Measurements from ENCODE around the gene NFKBIE.
A peak's percentile ranks its signal among the peaks of the same experiment; 100 is the strongest.
"Not testable (repeated sequence)": the region's sequence is repeated elsewhere in the genome, so short reads cannot be mapped to it uniquely, and the experiment has no call there.

NFKBIE gene

DNA sequence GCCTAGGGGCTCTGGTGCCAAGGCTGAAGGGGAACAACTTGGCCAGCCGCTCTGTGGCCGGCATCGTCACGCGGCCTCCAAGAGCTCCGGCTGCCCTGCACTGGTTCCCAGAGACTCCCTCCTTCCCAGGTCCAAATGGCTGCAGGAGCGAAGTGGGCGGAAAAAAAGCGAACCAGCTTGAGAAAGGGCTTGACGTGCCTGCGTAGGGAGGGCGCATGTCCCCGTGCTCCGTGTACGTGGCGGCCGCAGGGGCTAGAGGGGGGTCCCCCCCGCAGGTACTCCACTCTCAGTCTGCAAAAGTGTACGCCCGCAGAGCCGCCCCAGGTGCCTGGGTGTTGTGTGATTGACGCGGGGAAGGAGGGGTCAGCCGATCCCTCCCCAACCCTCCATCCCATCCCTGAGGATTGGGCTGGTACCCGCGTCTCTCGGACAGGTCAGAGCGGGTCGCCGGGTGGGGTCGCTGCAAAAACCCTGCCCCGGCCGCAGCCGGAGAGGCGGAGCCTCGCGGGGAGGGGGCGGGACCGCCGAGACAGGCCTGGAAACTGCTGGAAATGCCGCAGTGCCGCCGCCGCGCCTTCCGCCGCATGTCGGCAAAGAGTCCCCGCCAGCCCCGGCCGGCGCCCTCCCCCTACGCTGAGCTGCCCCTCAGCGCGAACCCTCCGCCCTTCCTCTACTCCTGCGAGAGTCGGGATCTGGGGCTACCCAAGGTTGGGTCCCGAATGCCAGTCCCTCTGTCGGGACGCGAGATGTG is 19.3 kb downstream of the NFKBIE start:
- DNase-seq (ENCODE audit: low read depth) = peak; percentile 59

DNA sequence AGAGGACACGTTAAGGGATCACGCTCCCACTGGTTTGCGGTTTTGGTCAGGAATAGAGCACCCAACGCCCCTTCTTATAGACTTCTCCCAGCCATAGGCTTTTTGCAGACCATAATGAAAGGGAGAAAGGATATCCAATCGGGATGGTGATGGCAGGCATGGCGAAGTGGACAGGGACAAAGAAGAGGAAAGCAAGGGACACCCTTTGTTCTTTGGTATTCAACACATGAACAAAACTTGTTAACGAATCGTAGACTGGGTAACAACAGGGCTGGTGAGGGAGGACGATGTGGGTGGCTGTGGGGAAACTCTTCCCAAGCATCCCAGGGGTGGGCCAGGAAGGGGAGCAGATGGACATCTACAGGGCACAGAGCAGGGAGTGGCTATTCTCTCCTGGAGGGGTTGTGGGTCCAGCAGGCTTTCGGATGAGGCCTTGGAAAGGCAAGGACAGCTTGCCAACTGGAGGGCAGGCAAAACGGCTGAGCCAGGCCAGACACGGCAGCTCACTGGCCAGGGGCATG is 19.9 kb downstream of the NFKBIE start:
- DNase-seq (ENCODE audit: low read depth) = no peak

DNA sequence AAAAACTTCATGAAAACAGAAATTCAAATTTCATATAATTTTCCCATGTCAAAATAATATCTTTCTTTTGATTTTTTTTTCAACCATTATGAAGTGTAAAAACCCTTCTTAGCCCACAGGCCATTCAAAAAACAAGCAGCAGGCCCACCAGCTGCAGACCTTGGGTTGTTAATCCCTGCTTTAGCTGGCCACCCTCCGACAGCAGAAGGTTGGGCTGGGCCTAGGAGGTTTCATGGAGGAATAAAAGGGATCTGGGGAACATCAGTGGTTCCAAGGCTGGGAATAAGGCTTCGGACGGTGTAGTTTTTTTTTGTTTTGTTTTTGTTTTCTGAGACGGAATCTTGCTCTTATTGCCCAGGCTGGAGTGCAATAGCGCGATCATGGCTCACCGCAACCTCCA is 22.0 kb downstream of the NFKBIE start:
- no peak for DNase-seq (ENCODE audit: low read depth)

DNA sequence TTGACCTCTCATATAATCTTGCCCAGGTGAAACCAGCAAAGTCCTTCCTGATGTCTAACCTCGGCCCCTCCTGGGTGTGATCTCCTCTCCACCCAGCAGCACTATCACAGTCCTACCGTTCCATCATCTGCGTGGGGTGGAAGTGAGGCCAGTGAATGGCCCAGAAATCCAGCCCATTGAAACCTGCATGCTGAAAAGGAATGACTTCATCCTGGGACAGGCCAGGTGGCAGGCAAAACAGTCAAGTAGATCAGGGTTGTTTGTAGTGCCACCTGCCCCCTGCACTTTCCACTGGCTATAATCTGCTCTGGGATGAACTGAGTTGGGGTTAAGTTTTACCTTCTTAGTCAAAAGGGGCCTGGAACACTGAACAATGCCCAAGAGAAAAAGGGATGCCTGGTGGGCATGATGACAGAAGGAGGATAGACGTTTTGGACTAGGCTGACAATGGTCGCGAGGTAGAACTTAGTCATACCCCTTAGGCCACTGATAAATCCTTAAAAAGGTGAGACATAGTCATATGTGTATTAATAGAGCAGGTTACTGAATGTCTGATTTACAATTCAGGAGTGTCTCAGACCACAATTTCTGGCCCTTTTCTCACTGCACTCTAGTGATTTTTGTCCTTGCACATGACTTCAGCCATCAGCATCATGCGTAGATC is 26.5 kb downstream of the NFKBIE start:
- DNase-seq (ENCODE audit: low read depth) = no peak

DNA sequence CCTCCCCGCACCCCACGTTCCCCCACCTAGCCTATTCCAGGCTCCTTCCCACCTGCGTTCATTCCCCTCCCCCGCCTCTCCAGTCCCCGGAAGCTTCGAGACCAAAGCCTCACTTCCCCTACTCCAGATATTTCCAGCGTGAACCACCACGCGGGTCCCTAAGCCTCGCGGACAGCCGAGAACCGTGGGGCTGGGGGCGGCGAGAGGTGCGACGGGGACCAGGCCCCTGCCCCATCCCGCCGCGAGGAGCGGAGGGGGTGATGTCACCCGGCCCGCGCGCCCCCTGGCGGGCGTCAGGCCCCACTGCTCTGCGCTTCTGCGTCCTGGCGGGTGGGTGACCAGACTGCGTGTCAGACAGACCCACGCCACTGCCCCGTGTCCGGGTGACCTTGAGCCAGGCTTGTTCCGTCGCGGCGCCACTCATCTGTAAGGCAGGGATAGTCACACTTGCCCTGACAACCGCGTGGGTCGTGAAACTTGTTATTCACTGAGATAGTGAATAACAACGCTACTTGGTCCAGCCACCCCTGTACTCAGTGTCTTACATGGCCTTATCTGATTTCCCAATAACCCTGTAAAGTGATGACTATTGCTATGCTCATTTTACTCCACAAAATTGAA is 27.4 kb downstream of the NFKBIE start:
- peak; percentile 46 for DNase-seq (ENCODE audit: low read depth)

DNA sequence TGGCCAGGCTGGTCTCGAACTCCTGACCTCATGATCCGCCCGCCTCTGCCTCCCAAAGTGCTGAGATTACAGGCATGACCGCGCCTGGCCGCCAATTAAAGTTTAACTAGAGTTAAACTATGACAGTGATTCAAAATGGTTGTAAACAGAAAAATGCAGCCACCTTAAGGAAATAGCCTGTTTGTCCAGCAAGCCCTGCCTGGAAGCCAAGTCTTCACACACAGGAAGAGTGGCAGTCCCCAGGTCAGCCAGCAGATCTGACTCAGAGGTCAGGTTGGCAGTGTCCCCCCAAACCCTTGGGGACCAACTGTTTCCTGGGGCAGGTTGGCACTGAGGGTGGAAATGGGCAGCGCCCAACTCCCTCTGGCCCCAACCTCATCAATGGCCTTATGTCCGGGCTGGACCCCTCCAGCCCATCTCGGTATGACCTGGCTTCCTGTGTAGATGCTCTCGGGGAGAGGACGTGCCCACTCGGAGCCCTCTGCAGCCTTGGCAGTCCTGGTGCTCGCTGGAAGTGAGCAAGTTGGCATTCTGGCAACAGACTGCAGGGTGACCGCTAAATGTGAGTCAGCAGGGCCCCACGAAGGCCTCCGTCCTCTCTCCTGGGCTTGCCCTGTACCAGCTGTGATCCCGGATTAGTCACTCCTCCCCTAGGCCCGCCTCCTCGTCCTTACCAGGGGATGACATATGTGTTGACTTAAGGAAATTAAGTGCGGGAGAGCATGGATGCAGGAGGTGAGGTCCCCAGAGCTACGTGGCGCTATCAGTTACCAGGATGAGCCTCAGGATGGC is 28.1 kb downstream of the NFKBIE start:
- DNase-seq (ENCODE audit: low read depth) = peak; percentile 93

DNA sequence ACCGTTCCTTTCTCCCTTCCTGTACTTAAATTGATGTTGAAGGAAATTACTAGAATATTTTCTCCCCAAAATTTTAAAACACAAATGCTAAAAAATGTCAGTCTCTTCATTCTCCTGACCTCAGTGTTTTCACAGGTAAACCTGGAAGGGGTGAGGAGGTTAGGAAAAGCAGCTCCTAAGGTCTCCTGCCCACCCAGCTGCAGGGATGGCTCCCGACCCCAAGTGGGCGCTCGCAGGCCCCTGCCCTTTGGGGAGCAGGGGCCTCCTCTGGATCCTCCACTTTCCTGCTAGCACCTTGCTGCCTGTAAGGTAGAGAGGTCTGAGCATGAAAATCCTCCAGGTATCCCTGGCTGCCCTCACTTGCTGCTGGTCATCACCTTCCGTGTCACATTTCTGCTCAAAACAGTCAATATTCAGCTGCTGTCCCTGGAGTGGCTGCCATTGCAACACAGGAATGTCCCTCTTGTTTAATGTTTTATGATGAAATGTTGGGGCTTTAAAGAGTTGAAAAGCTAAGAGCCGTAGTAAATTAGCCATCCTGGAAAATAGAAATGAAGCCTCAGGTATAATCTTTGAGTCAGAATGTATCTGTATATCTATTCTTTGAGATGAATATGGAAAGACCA is 29.3 kb downstream of the NFKBIE start:
- no peak for DNase-seq (ENCODE audit: low read depth)

DNA sequence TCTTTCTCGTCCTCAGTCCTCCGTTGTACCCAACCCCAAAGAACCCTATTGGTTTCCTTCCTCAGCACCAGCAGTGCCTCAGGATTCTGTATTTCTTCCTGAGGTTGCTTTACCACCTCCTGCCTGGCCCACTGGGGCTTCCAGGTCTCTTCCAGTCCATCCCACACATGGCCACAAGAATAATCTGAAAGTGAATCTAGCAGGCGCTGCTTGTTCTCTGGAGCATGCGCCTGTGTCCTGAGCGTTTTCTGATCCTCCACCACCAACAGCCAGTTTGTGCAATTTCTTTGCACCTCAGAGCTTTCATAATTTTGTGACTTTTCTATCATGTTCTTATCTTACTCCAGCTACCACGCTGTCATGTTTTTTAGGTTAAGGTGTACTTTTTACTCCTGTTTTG is 30.1 kb downstream of the NFKBIE start:
- no peak for DNase-seq (ENCODE audit: low read depth)

DNA sequence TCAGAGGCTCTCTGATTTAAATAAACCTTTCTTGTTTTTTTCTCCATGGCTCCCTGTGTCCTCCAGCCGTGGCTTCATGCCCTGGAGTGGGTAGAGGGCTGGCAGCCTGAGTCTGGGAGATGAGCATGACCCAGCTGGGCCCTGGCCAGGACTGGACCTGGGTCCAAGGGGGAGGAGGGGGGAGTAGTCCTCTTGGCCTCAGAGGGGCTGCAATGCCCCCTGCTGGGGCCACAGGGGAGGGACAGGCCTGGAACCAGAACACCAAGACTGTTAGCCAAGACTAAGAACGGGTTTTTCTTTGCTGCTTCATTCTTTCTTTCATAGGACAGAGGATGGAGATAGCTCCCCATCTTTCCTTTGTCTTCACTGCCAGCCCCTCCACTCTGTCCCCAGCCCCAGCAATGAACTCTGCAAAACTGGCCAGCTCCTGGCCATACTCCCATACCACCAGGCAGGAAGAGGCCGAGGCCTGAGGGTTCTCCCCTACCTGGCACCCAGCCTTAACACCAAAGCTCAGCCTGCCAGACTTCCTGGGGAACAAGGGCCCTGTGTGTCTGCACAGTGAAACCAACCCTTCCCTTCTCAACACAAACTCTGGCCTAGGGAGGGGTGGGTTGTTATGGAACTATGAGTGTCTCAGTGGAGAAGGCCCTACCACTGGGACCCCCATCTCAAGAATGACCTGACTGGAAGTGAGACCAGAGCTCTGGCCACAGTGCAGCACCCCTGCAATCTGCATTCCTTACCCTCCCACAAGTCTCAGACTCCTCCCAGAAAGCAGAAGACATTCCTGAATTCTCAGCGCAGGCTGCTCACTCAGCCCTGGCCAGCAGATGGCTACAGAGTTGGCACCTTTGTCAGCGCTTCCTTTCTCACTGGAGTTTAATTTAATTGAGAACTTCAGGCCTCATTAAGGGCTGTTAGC is 31.0 kb downstream of the NFKBIE start:
- peak; percentile 51 for DNase-seq (ENCODE audit: low read depth)

DNA sequence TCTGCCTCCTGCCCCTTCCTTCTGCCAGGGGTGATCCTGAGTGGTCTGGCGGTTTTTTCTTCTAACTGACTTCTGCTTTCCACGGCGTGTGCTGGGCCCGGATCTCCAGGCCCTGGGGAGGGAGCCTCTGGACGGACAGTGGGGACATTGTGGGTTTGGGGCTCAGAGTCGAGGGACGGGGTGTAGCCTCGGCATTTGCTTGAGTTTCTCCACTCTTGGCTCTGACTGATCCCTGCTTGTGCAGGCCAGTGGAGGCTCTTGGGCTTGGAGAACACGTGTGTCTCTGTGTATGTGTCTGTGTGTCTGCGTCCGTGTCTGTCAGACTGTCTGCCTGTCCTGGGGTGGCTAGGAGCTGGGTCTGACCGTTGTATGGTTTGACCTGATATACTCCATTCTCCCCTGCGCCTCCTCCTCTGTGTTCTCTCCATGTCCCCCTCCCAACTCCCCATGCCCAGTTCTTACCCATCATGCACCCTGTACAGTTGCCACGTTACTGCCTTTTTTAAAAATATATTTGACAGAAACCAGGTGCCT is 31.7 kb downstream of the NFKBIE start:
- no peak for DNase-seq (ENCODE audit: low read depth)

DNA sequence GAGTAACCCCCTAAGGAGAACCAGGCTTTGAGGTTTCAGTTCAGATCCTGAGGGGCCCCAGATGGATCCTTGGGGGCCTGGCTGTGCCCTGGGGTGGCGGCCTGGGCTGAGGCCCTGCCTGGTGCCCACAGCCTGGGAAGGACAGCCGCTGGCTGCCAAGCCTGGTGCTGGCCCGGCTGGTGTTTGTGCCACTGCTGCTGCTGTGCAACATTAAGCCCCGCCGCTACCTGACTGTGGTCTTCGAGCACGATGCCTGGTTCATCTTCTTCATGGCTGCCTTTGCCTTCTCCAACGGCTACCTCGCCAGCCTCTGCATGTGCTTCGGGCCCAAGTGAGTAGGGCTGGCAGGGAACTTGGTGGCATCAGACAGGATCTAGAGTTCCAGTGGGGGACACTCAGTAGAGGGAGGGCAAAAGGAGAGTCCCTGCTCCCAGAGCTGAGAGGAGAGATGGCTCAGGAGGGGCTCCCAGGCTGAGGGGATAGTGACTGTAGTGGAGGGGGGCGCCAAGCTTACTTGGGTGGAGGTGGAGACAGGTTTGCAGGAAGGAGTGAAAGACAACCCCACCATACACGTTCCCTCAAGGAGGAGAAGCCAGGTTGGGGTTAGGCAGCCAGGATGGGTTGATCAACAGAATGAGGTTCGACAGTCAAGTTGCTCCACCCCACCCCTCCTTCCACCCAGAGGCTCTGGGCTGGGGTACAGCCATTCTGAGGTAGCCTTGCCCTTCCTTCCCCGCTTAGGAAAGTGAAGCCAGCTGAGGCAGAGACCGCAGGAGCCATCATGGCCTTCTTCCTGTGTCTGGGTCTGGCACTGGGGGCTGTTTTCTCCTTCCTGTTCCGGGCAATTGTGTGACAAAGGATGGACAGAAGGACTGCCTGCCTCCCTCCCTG is 32.4 kb downstream of the NFKBIE start:
- no peak for DNase-seq (ENCODE audit: low read depth)

DNA sequence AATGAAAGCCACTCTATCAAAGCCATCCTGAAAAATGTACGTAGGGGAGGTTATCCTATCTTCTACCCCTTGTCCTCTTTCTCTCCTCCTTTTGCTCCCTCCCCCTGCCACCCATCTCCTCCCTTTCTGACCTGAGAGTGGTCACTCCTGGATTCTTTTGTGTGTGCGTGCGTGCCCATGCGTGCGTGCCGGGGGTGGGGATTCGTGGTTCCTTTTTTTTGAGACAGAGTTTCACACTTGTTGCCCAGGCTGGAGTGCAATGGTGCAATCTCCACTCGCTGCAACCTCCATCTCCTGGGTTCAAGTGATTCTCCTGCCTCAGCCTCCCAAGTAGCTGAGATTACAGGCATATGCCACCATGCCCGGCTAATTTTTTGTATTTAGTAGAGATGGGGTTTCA is 33.9 kb downstream of the NFKBIE start:
- DNase-seq (ENCODE audit: low read depth) = not testable (repeated sequence)

DNA sequence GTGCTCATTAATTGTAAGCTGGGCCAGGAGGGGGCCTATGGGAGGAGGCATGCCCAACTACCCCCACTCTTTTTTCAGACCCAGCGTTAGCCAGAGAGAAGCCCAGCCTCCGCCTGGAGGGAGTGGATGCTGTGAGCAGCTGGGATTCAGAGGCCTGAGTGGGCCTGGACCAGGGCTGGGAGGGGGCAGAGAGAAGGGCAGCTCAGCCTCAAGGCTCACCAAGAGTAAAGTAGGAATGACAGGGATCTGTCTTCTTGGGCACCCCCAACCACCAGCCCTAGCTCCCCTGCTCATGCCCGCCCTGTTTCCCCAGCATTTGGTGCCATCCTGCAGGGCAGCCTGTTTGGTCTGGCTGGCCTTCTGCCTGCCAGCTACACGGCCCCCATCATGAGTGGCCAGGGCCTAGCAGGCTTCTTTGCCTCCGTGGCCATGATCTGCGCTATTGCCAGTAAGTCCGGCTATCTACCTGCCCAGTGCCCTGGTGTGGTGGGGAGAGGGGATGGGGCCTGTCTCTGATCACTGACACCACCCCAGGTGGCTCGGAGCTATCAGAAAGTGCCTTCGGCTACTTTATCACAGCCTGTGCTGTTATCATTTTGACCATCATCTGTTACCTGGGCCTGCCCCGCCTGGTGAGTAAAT is 35.2 kb downstream of the NFKBIE start:
- no peak for DNase-seq (ENCODE audit: low read depth)

DNA sequence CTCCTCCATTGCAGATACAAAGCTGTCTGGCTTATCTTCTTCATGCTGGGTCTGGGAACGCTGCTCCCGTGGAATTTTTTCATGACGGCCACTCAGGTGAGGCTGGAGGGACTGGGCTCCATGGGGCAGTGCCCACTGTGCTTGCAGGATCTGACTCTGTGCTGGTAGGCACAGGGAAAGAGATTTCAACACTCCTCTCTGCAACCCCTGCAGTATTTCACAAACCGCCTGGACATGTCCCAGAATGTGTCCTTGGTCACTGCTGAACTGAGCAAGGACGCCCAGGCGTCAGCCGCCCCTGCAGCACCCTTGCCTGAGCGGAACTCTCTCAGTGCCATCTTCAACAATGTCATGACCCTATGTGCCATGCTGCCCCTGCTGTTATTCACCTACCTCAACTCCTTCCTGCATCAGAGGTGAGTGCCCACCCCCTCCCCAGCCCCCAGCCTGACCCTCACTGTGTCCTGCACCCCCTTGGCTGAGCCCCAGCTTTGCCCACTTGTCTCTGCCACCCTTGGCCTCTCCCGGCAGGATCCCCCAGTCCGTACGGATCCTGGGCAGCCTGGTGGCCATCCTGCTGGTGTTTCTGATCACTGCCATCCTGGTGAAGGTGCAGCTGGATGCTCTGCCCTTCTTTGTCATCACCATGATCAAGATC is 35.8 kb downstream of the NFKBIE start:
- DNase-seq (ENCODE audit: low read depth) = no peak

DNA sequence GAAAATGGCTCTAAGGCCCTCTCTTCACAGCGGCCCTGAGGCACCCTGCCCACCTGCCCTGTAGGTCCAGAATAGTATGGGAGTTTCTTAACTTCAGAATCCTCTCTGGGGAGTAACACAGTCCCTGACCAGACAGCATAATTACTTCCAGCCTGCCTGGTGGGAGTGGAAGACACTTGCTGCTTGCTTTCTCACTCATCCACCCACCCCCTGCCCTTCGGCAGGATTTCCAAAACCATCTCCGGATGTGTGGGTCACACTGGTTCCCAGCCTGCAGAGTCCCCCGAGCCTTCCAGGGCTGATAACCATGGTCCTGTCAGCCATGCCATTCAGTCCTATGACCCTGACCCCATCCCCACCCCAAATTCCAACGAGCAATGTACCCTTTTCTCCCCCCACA is 36.5 kb downstream of the NFKBIE start:
- DNase-seq (ENCODE audit: low read depth) = no peak

DNA sequence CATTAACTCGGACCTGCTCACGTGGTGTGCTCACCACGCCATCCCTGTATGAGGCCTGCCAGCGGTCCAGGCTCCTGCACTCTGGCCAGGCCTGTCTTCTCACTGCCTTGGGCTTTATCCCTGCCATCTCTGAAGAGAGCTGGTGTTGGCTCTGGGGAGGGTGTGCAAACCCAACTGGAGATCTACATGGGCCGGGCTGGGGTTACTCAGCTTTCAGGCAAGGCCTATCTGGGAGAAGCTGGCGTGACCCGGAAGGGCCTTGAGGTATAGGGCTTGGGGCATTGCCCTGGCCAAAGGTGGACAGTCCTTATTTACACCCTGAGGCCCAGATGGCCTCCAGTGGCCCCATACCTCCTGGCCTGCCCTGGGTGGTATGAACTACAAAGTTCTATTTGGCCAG is 36.9 kb downstream of the NFKBIE start:
- no peak for DNase-seq (ENCODE audit: low read depth)

DNA sequence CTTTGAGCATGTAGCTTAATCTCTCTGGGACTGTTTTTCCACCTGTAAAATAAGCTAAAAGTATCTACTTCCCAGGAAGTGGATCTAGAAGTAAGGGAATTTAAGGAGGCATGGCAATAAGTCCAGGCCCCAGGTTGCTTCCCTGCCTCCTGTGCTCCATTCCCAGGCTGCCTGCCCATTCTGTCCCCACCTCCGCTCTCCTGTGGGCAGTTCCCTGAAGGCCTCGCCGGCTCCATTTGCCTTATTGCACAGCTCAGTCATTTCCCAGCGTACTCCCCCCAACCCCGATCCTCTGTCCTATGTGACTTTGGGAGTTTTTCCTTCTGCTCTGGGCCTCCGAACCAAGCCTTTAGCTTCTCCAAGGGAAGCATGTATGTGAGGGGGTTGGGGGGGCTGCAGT is 37.3 kb downstream of the NFKBIE start:
- no peak for DNase-seq (ENCODE audit: low read depth)

DNA sequence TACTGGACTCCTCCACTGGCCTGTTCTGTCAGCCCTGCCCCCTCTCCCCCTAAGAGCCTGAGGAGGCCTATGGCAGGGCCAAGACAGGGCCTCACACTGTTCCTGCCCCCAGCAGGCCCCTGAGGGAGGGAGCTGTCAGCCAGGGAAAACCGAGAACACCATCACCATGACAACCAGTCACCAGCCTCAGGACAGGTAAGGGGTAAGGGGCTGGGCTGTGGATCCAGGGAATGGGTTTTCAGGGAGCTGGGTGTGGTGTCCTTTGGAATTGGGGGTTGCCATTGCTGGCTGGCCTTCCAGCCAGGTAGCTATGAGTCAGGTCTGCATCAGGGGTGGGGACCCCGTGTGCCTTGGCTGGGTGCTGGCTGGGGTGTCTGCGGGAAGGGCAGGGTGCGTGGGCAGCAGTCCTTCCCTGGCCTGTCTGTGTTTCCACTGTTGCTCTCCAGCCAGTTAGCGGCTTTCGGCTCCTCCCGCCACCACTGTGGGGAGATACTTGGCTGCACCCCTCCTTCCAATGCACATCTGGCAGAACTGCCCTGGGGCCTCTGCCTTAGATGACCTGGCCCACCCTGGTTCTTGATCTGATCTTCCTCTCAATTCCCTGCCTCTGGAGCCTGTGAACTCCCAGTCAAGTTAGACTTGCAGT is 38.1 kb downstream of the NFKBIE start:
- no peak for DNase-seq (ENCODE audit: low read depth)
